Kidney glomerular epithelial cell (primary cell): ENCODE results near the gene FGF5.

Experiments
- DNase-seq: peaks from one replicate; lab custom pipeline; 2025; lab: John Stamatoyannopoulos, UW

Gene FGF5

GRCh38 chr4:80336582-80336981, 70.1 kb downstream of the FGF5 start:
- peak; percentile 24 for DNase-seq

GRCh38 chr4:80340036-80340435, 73.6 kb downstream of the FGF5 start:
- DNase-seq, result no peak
